ENCODE results near the gene IL18.

- TF ChIP-seq CTCF (IDR thresholded peaks at IDR 0.05) (no peak), POLR2A (IDR thresholded peaks at IDR 0.05; ENCODE audit: low read depth) (no peak), EP300 (IDR thresholded peaks at IDR 0.05) (no peak), POLR2AphosphoS5 (IDR thresholded peaks at IDR 0.05) (no peak)
Measured at GRCh38 chr11:112156153-112156955, 7.5 kb downstream of the IL18 start.

Measured in esophagus muscularis mucosa (tissue), 4 donors.